Activated CD8-positive, alpha-beta memory T cell treated with anti-CD3 and anti-CD28 coated beads for 24 hours (primary cell): Measurements from ENCODE around the gene ABCA1.
A peak's percentile ranks its signal among the peaks of the same experiment; 100 is the strongest.
"Not testable (repeated sequence)": the region's sequence is repeated elsewhere in the genome, so short reads cannot be mapped to it uniquely, and the experiment has no call there.

Experiments
- DNase-seq: peaks from one replicate; pipeline ENCODE4 v3.0.0-alpha.2; 2020

ABCA1 gene

DNA sequence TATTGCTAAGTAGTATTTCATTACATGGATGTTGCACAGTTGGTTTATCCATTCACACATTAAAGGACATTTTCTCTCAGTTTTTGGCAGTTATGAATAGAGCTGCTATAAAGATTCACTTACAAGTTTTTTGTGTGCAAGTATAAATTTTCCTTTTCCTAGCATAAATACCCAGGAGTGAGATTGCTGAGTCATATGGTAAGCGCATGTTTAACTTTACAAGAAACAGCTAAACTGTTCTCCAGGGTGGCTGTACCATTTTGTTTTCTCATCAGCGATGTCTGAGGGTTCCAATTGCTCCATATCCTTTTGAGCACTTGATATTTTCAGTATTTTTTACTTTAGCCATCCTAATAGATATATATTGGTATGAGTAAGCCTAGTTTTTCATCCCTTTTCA, 16.4 kb upstream of the ABCA1 start:
- no peak for DNase-seq

DNA sequence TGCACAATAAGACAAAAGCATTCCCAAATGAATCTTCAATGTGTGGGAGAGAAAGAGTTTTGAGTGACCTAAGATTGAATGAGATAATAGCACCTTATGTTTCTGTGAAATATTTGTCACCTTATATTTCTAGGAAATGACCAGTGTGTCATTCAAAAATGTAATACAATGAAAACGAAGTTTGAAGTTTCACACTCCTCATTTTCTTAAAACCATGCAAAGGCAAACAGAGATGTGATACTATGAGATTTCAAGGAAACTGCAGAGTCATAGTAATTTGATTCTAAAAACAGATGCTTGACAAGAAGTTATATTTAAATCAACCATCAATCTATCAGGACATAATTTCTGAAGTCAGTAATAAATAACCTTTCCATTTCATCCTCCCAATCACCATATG, 13.6 kb upstream of the ABCA1 start:
- no peak for DNase-seq

DNA sequence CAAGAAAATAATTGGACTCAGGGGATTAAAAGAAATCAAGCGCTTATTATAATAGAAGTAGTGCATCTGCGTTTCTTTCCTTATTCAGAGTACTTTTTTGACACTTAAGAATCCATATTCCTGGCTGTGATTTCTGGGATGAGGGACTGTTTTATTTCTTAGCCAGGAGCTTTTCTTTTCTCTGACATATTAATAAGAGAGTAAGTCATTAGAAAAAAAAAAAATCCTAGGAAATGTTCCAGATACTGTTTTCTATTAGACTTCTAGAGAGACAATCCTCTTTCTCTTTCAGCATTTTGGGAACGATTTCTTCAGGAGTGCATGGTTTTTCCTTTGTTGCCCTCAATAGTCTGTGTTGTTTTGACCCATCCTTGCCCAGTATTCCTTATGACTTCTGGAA, 8.3 kb upstream of the ABCA1 start:
- no peak for DNase-seq

- not testable (repeated sequence) for DNase-seq
These were observed 7.5 kb upstream of the ABCA1 start for GRCh38 chr9:104935501-104935810.

DNA sequence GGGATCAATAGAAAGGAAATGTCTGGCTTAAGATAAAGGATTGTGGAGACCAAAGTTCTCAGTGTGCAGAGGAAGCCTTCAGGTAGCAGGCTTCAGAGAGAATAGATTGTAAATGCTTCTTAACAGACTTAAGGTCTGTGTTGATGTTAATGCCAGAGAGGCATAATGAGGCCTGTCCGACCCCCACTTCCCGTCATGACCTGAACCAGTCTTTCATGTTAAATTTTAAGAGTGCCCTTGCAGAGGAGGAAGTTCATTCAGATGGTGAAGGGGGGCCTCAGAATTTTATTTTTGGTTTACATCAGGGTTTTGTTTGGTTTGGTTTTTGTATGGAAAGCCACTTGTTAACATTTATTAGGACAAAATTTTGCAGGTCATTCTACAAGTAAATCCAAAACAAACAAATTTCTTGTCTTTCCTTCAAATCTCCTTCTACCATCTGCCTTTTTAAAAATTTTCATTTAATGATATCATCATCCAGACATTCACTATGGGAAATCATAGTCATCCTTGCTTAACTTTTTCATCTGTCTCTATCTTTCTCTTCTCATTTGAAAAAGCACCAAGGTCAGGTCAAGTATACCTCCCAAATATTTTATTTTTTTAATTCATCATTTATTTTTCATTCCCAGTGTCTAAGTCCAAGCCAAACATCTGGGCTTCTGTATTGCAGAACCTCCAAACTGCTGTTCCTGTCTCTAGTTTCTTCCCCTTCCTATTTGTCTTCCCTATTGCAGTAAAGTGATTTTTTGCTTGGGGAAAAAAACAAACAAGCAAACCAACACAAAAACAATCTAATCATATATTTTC, 6.9 kb upstream of the ABCA1 start:
- DNase-seq = no peak

- not testable (repeated sequence) for DNase-seq
These were observed 5.1 kb upstream of the ABCA1 start for GRCh38 chr9:104933091-104933490.

DNA sequence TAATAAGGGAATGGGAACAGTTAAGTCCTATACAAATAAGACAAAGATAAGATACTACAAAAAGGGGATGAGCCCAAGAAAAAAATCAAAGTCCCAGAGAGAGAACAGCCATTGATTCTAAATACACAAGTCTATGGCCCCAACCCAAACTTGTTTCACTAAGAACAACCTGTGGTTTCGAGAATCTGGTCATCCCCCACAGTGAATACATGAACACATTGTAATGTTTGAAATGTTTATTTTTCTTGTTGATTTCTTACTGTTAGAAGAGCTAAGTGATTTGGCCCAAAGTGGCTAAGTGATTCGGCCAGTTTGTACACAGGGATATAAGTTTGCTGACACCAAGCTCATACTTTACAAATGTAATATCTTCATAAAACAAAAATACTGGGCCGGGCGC, 3.3 kb upstream of the ABCA1 start:
- DNase-seq = no peak

DNA sequence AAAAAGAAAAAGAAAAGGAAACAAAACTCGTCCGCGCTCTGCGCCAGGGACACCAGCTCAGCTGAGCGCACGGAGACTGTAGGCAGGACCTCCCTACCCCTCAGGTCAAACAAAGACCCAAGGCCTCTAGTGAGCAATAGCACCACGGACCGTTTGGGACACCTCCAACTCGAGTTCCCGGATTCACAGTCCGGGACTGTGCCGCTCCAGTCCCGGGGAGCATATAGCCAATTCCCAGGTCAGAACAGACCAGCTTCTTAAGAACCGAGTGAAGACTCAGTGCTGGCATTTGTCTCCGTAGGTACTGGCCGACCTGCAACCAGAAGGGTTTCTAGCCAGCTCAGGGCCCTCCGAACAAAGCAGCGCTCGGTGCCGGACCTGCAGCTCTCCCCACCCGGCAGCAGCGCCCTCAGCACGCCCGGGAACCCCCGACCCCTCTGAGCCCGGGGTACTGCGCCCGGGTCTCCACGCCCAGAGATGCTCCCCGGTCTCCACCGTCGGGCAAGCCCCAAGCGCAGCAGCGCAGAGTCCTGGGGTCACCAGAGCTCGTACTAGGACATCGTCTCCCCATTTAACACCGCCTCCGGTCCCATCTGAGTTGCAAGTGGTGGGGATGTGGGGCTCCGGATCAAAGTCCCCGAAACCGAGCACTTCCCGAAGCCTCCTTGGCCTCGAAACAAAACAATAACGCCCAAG, 591 bp downstream of the ABCA1 start:
- peak; percentile 73 for DNase-seq

- no peak for DNase-seq
These were observed 4.2 kb downstream of the ABCA1 start for GRCh38 chr9:104923740-104924139.

DNA sequence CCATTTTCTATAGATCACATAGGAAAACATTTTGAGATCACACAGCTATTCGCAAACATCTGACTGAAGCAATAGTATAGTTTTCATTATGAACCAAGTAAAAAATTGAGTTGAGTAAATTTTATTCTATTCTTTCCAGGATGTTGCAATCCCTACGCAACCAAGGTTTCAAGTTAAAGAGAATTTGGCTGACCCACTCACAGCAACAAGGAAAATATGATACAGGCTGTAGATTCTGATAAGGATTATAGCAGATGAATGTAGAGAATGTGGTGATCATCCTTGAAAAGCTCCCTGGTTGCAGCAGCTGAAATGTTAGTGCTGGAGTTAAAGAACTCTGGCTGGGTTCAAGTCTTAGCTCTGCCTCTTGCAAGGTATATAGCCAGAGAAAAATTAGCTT, 4.7 kb downstream of the ABCA1 start:
- no peak for DNase-seq

DNA sequence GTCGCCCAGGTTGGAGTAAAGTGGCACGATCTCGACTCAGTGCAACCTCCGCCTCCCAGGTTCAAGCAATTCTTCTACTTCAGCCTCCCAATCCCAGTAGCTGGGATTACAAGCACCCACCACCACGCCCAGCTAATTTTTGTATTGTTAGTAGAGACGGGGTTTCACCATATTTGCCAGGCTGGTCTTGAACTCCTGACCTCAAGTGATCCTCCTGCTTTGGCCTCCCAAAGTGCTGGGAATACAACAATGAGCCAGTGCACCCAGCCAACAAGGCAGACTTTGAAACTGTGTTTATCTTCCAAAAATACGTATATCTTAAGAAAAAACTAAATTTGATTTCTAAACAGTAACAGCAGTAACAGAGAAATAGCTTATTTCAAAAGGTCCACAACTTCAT, 5.2 kb downstream of the ABCA1 start:
- DNase-seq = not testable (repeated sequence)

DNA sequence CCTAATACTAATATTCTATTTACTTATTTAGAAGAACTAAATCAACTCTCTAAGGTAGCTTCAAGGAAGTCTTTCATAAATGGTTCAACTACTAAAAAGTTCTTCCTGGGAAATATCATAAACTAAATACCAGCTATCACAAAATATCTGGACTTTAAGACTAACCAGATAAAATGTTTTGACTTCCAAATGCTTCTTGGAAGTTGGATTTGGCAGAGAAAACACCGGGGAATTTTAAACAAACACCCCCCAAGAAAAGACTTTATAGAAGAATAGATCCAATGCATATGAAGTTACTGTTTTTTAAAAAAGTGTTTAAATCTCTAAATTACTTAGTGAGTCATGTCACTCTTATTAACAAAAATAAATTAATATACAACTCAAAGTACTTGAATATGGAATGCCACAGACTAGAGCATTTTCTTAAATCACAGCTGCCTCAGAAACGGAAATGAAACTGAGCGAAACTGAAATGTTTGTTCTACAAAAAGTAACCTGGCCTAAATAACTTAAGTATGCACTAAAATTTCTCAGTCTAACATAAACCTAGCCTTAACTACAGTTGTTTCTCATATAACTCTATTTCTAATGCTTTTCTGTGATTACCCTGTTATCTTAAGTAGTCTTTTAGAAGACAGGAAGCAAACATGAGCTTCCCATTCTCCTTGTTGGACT, 6.8 kb downstream of the ABCA1 start:
- no peak for DNase-seq

GRCh38 chr9:104915753-104916152, 12.2 kb downstream of the ABCA1 start:
- DNase-seq = no peak

DNA sequence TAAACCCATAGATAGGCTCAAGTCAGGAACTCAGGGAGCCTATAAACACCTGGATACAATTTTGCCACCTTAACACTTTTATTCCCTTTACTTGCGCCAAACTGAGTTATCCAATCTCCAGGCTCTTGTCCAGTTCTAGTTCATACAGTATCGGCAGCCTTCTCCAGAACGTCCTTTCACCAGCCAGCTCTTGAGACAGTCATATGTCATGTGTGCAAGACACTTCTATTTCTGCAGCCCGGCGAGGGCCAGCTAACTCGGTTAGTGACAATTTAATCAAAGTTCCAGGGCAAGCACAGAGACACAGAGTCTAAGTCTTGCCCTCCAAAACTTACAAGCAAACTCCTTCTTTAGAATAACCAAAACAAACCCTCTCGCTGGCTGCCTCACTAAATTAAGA, 12.9 kb downstream of the ABCA1 start:
- DNase-seq = no peak

- DNase-seq = no peak
These were observed 13.5 kb downstream of the ABCA1 start for GRCh38 chr9:104914466-104914865.

DNA sequence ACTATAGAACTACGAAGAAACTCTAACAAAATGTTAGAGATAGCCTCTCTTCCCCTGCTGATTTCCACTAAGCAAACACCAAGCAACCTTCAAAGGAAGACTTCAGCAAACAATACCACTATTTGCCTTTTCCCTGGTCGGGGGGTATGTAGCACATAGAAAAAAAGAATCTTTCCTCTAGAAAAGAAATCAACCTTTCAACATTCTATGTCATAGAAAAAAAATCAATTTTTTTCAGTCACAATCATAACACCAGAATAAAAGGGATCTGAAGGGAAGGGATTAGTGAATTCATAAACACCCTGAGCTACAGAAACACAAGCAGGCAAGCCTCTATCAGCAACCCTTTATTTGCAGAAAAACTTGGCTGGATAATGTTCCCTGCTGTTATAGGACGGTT, 15.3 kb downstream of the ABCA1 start:
- no peak for DNase-seq

DNA sequence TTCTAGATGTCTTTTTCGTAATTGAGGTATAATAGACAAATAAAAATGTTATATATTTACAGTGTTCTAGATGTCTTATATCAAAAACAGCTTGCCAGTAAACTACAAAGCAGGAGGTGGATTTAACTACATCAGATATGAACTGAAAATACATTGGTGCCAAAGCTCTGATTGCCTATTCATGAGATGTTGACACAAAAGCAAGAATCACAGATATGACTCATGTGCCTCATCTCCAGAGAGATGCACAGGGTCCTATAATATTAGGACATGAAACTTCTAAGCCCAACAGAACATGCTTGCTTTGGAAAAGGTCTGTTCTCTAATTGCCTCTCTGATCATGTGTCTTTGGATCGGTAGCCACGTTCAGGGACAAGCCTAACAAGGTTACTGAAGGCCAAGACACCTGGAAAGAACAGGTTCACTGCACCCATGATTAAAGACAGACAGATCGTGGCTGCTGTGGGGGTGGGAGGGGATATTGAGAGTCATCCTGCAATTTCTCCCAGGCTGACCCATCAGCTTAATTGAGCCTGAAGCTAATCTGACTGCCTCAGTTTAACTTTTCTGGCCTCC, 16.8 kb downstream of the ABCA1 start:
- no peak for DNase-seq

DNA sequence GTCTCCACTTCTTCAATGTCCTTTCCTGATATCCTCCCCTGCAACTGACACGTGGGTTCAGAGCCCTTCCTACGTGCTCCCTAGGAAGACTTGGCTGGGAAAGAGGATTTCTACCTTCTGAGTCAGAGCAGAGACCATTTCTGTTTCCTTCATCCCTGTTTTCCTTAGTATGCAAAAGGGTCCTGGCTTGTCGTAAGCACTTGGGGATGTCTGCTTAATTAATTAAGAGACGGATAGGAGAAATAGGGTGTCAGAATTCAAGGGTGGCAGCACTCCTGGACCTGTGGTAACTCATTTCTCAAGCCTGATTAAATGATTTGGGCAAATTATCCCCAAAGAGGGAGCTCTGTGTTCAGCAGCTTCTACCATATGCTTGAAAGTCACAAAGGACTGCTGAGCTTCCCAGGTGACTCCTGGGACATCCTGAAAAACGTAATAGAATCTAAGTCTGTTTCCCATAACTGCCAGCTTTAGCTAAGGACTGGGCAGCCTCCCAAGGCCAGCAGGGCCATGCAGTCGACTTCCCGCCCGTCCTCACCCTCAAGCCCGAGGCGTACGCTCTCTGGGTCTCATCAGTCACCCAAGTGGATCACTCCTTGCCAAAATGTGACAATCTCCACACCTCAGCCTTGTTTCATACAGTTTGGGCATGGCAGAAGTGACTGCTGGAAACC, 20.5 kb downstream of the ABCA1 start:
- DNase-seq = no peak

- no peak for DNase-seq
These were observed 21.3 kb downstream of the ABCA1 start for GRCh38 chr9:104906441-104907277.

DNA sequence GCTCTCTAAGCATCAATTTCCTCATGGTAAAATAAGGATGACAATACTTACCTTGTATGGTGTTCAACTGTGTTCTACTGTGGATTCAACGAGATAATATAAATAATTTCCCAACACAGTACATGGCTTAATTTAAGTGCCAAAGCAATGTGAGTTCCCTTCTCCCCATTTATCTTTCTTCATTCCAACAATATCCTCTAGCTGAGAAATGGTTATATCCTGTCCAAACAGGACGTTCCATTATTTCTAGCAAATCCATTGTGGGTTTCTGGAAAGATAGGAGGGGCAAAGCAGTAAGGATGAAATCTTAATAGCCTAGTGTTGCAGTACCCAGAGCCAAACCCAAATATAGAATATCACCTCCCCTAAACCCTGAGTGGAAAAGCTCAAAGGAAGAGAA, 22.0 kb downstream of the ABCA1 start:
- no peak for DNase-seq

DNA sequence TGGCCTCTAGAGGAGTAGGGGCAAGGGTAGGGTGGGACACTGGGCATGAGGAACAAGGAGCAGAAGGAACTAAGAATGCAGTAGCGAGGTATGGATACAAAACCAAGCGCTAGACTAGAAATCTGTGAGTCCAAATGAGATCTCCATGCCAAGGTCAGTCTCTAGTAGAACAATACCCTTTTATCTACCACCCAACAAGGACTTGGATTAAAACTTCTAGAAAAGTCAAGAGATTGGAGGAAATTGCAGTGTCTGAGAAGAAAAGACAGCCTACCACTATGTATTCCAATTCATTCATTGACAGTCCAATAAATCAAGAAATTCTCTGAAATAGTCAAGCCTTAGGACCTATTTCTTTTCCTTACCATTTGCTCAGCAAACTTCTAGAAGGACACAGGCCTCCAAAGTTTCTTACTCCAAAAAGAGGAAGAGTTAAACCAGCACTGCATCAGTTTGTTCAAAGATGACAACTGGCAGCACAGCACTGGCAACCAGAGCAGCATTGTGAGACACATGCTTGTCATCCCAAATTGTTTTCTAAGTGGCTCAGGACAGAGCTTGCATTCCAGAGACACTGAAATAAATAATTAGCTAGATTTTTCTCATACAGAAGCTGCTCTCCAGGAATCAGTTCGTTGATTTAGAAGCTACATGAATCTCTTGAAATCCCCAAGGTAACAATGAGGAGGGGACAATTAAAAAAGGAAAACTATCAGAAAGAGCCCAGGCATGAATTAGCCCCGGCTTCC, 22.6 kb downstream of the ABCA1 start:
- DNase-seq = no peak

GRCh38 chr9:104903609-104904008, 24.3 kb downstream of the ABCA1 start:
- no peak for DNase-seq
